Tibial nerve (tissue), 4 donors: ENCODE measurements around the gene EXOG.

Experiments used
- EP300 ChIP-seq, 2 donors: sonication (generic); formaldehyde crosslinking; IDR thresholded peaks; one replicate each; pipeline ENCODE4 v1.6.1; 2017; ENCODE audit warnings: antibody characterized with exemption in 2 of 2, mild to moderate bottlenecking in 1 of 2
- TF ChIP-seq, protein P1 (sequence below), 5 experiments: fragments of 200-600 bp in 3 of 5; fragments of 450-650 bp in 2 of 5; sonication (generic) in 3 of 5; IDR thresholded peaks; one replicate each; pipeline ENCODE4 v1.5.1; 2016 to 2019; ENCODE audit warnings: antibody characterized with exemption in 5 of 5, mild to moderate bottlenecking in 3 of 5, moderate library complexity in 2 of 5

DNA sequence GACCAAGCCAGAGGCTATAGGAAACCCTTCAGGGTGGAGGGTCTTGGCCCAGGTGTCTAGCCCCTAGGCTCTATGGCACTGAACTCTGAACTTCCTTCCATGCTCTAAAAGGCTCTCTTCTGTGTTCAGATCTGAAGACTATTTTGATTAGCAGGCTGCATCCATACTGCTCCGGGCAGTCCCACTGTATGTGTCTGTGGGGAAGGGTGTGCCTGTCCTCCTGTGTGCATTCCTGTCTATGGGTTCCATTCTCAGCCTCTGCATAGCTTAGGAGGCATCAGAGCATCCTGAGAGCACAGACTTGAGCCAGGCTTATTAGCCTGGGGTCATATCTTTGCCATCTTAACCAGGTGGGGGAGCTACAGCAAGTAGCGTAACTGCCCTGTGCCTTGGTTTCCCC lies 38.0 kb downstream of the EXOG start:
- TF ChIP-seq EP300 (IDR thresholded peaks at IDR 0.05), result no peak
- TF ChIP-seq, protein P1, sequence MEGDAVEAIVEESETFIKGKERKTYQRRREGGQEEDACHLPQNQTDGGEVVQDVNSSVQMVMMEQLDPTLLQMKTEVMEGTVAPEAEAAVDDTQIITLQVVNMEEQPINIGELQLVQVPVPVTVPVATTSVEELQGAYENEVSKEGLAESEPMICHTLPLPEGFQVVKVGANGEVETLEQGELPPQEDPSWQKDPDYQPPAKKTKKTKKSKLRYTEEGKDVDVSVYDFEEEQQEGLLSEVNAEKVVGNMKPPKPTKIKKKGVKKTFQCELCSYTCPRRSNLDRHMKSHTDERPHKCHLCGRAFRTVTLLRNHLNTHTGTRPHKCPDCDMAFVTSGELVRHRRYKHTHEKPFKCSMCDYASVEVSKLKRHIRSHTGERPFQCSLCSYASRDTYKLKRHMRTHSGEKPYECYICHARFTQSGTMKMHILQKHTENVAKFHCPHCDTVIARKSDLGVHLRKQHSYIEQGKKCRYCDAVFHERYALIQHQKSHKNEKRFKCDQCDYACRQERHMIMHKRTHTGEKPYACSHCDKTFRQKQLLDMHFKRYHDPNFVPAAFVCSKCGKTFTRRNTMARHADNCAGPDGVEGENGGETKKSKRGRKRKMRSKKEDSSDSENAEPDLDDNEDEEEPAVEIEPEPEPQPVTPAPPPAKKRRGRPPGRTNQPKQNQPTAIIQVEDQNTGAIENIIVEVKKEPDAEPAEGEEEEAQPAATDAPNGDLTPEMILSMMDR (IDR thresholded peaks at IDR 0.05), result no peak
